CD4-positive, CD25-positive, alpha-beta regulatory T cell (primary cell): ENCODE measurements around the gene SPRN. TPM values are rescaled to one million over a fixed set of nuclear protein-coding genes. Genes with fewer than 3 reads are reported as not detected.
A peak's percentile ranks its signal among the peaks of the same experiment; 100 is the strongest.
"Not testable (repeated sequence)": the region's sequence is repeated elsewhere in the genome, so short reads cannot be mapped to it uniquely, and the experiment has no call there.

ENCODE experiments used
- ATAC-seq, 2 donors: fragments of 150-1000 bp; cut with Tn5 transposase; one replicate each; pipeline ENCODE4 v1.10.0; 2021; ENCODE audit warnings: low read depth in 2 of 2, moderate number of reproducible peaks in 2 of 2, moderate library complexity in 1 of 2
- DNase-seq, 3 donors: peaks; one replicate each; pipeline versions ENCODE4 v3.0.0 to v3.0.0-alpha.2; 2012 to 2022; ENCODE audit warnings: mixed read lengths in 1 of 3
- H3K27ac ChIP-seq: one replicate; pipeline ENCODE4 v1.7.0; 2013; ENCODE audit warnings: mild to moderate bottlenecking, low read length; ENCODE audit not compliant: insufficient read depth, poor library complexity, severe bottlenecking
- H3K27me3 ChIP-seq: one replicate; pipeline ENCODE4 v1.7.0; 2013; ENCODE audit warnings: low read length; ENCODE audit not compliant: control insufficient read depth, insufficient read depth
- H3K36me3 ChIP-seq: one replicate; pipeline ENCODE4 v1.7.0; 2013; ENCODE audit warnings: mild to moderate bottlenecking, low read length, moderate library complexity; ENCODE audit not compliant: control insufficient read depth, insufficient read depth
- H3K4me1 ChIP-seq: 2 replicates; pipeline ENCODE4 v1.7.0; 2013; ENCODE audit warnings: mild to moderate bottlenecking, low read length; ENCODE audit not compliant: insufficient read depth, control insufficient read depth, poor library complexity, severe bottlenecking
- H3K4me3 ChIP-seq: one replicate; pipeline ENCODE4 v1.7.0; 2013; ENCODE audit warnings: low read depth, mild to moderate bottlenecking, low read length, moderate library complexity
- H3K9me3 ChIP-seq, 2 experiments: 1 replicate in 1 of 2; 2 replicates in 1 of 2; pipeline ENCODE4 v1.7.0; 2013; ENCODE audit warnings: low read length in 2 of 2, mild to moderate bottlenecking in 1 of 2, moderate library complexity in 1 of 2; ENCODE audit not compliant: control insufficient read depth in 2 of 2
- H3K27ac Mint-ChIP-seq, 3 donors: one replicate each; pipeline ENCODE4 v1.8.0; 2020 to 2022; ENCODE audit warnings: mild to moderate bottlenecking in 3 of 3, mixed read lengths in 3 of 3, moderate library complexity in 2 of 3
- H3K27me3 Mint-ChIP-seq: one replicate; pipeline ENCODE4 v1.8.0; 2022; ENCODE audit warnings: mild to moderate bottlenecking, mixed read lengths
- H3K36me3 Mint-ChIP-seq: one replicate; pipeline ENCODE4 v1.8.0; 2020; ENCODE audit warnings: mixed read lengths
- H3K4me1 Mint-ChIP-seq, 4 donors: one replicate each; pipeline ENCODE4 v1.8.0; 2020 to 2022; ENCODE audit warnings: mixed read lengths in 4 of 4, mild to moderate bottlenecking in 1 of 4
- H3K4me3 Mint-ChIP-seq, 4 donors: one replicate each; pipeline ENCODE4 v1.8.0; 2020 to 2022; ENCODE audit warnings: mild to moderate bottlenecking in 4 of 4, mixed read lengths in 4 of 4, moderate library complexity in 3 of 4
- H3K9me3 Mint-ChIP-seq, 7 donors: one replicate each; pipeline ENCODE4 v1.8.0; 2020 to 2022; ENCODE audit warnings: mixed read lengths in 7 of 7, mild to moderate bottlenecking in 3 of 7, moderate library complexity in 2 of 7
- polyA plus RNA-seq, 4 donors: library from polyadenylated mRNA; unstranded; fragments of 300-500 nt; fragmentation: Illumina TruSeq; gene quantifications; one replicate each; pipeline ENCODE4 v1.2.3, GENCODE V29; 2021
- total RNA-seq: library from RNA; stranded (reverse); gene quantifications from one replicate; pipeline ENCODE4 v1.2.3, GENCODE V29; 2022

Gene SPRN
- total and polyA plus RNA-seq, 5 donors from 2014 or later, result 0.10 to 0.77 (median 0.25) TPM; not detected in 1

GRCh38 chr10:133379801-133380666 is 44.4 kb downstream of the SPRN start:
- Histone ChIP-seq H3K4me1 (peaks cover 14% of the 10 kb centered on the region), H3K4me3 (no peak overlapping the region), H3K27ac (peak overlapping the region; percentile 51), H3K9me3 (no peaks in the 10 kb centered on the region), H3K36me3 (no peaks in the 10 kb centered on the region), H3K27me3 (no peaks in the 10 kb centered on the region)
- Mint-ChIP-seq H3K27me3 (peaks cover 6% of the 10 kb centered on the region), H3K36me3 (peaks cover 5% of the 10 kb centered on the region), H3K4me3 (peak overlapping the region; percentile 72 to 89 (median 80)), H3K4me1 (peaks cover 0 to 15% (median 9%) of the 10 kb centered on the region in 4 donors), H3K9me3 (peaks cover 0 to 2% (median 0%) of the 10 kb centered on the region in 7 donors), H3K27ac (peak overlapping the region in 2 of 3 donors; percentile 23 to 36)
- peak in 1 of 3 donors; percentile 2 for DNase-seq
- no peak for ATAC-seq

- Mint-ChIP-seq H3K36me3 (peaks cover 2% of the 10 kb centered on the region), H3K27ac (peak within 1 kb of the TSS; percentile 12 to 75 (median 38)), H3K27me3 (peaks cover 6% of the 10 kb centered on the region), H3K4me3 (peak within 1 kb of the TSS; percentile 77 to 88 (median 87)), H3K4me1 (peaks cover 0 to 15% (median 7%) of the 10 kb centered on the region in 4 donors), H3K9me3 (peaks cover 0 to 2% (median 0%) of the 10 kb centered on the region in 7 donors)
- Histone ChIP-seq H3K27me3 (no peaks in the 10 kb centered on the region), H3K27ac (peak within 1 kb of the TSS; percentile 71), H3K4me1 (peaks cover 14% of the 10 kb centered on the region), H3K9me3 (no peaks in the 10 kb centered on the region), H3K36me3 (no peaks in the 10 kb centered on the region), H3K4me3 (peak within 1 kb of the TSS; percentile 64)
- DNase-seq (peak; percentile 57 to 65 (median 62)), ATAC-seq (peak; percentile 36 to 38)
These were observed 45.1 kb downstream of the SPRN start, which contains the start of gene PAOX for GRCh38 chr10:133379152-133379800. TSS of gene PAOX (plus strand) at chr10:133379262. CDS start at chr10:133379317, 55 bp downstream.

- H3K36me3 Mint-ChIP-seq, result no peaks in the 10 kb centered on the region
- Histone ChIP-seq H3K27me3 (no peaks in the 10 kb centered on the region), H3K4me3 (peak overlapping the region; percentile 64), H3K4me1 (peaks cover 20% of the 10 kb centered on the region), H3K36me3 (no peaks in the 10 kb centered on the region), H3K27ac (peak overlapping the region; percentile 71), H3K9me3 (no peaks in the 10 kb centered on the region)
- ATAC-seq, result peak; percentile 56 to 59
- peaks cover 6% of the 10 kb centered on the region for H3K27me3 Mint-ChIP-seq
- peak overlapping the region; percentile 77 to 88 (median 87) for H3K4me3 Mint-ChIP-seq
- H3K4me1 Mint-ChIP-seq, result peaks cover 4 to 18% (median 9%) of the 10 kb centered on the region in 4 donors
- DNase-seq, result peak; percentile 63 to 66 (median 63)
- peaks cover 0 to 2% (median 0%) of the 10 kb centered on the region in 7 donors for H3K9me3 Mint-ChIP-seq
- H3K27ac Mint-ChIP-seq, result peak overlapping the region; percentile 12 to 75 (median 38)
These were observed 46.0 kb downstream of the SPRN start for GRCh38 chr10:133378251-133379096.

- DNase-seq, result no peak
- Mint-ChIP-seq H3K27me3 (peaks cover 6% of the 10 kb centered on the region), H3K36me3 (no peaks in the 10 kb centered on the region), H3K9me3 (peaks cover 0 to 2% (median 0%) of the 10 kb centered on the region in 7 donors), H3K27ac (no peak overlapping the region), H3K4me3 (peak overlapping the region; percentile 77 to 88 (median 87)), H3K4me1 (peaks cover 4 to 18% (median 9%) of the 10 kb centered on the region in 4 donors)
- H3K4me3 ChIP-seq, result no peak overlapping the region
- no peaks in the 10 kb centered on the region for H3K9me3 ChIP-seq
- peaks cover 20% of the 10 kb centered on the region for H3K4me1 ChIP-seq
- no peak overlapping the region for H3K27ac ChIP-seq
- H3K36me3 ChIP-seq, result no peaks in the 10 kb centered on the region
- ATAC-seq, result no peak
- no peaks in the 10 kb centered on the region for H3K27me3 ChIP-seq
These were observed 46.6 kb downstream of the SPRN start for GRCh38 chr10:133377818-133378250.

- Mint-ChIP-seq H3K9me3 (peaks cover 0 to 2% (median 0%) of the 10 kb centered on the region in 7 donors), H3K4me1 (peaks cover 4 to 18% (median 9%) of the 10 kb centered on the region in 4 donors), H3K27ac (peak overlapping the region in 2 of 3 donors; percentile 25 to 32), H3K36me3 (no peaks in the 10 kb centered on the region), H3K4me3 (peak overlapping the region; percentile 75 to 87 (median 82)), H3K27me3 (peaks cover 6% of the 10 kb centered on the region)
- DNase-seq (no peak), ATAC-seq (no peak)
- Histone ChIP-seq H3K27ac (no peak overlapping the region), H3K4me3 (no peak overlapping the region), H3K36me3 (no peaks in the 10 kb centered on the region), H3K27me3 (no peaks in the 10 kb centered on the region), H3K9me3 (no peaks in the 10 kb centered on the region), H3K4me1 (peaks cover 25% of the 10 kb centered on the region)
These were observed 47.2 kb downstream of the SPRN start for GRCh38 chr10:133377025-133377817.

GRCh38 chr10:133376183-133376582 is 48.2 kb downstream of the SPRN start:
- DNase-seq, H3K27ac ChIP-seq, H3K27me3 ChIP-seq, ATAC-seq, H3K9me3 Mint-ChIP-seq, H3K36me3 Mint-ChIP-seq, H3K27me3 Mint-ChIP-seq, H3K4me3 ChIP-seq, H3K9me3 ChIP-seq, H3K36me3 ChIP-seq: not testable (repeated sequence)
- Mint-ChIP-seq H3K27ac (peak overlapping the region in 1 of 3 donors; percentile 54), H3K4me3 (peak overlapping the region; percentile 75 to 87 (median 82)), H3K4me1 (peaks cover 4 to 17% (median 4%) of the 10 kb centered on the region in 4 donors)
- H3K4me1 ChIP-seq, result peaks cover 28% of the 10 kb centered on the region
